Suprapubic skin (tissue), 3 donors: ENCODE measurements around the gene RSRP1.

ENCODE experiments used
- CTCF ChIP-seq, 2 donors: fragments of 200-600 bp in 1 of 2; fragments of 450-650 bp in 1 of 2; sonication (generic) in 1 of 2; IDR thresholded peaks; one replicate each; pipeline ENCODE4 v1.5.1; 2016 to 2019; ENCODE audit warnings: antibody characterized with exemption in 2 of 2, mild to moderate bottlenecking in 1 of 2, moderate library complexity in 1 of 2
- EP300 ChIP-seq: sonication (generic); formaldehyde crosslinking; IDR thresholded peaks from one replicate; pipeline ENCODE4 v1.6.1; 2017; ENCODE audit warnings: antibody characterized with exemption
- POLR2A ChIP-seq, 2 donors: fragments of 450-650 bp; IDR thresholded peaks; one replicate each; pipeline ENCODE4 v1.6.1; 2017; ENCODE audit warnings: antibody characterized with exemption in 2 of 2, mild to moderate bottlenecking in 2 of 2, moderate library complexity in 2 of 2

DNA sequence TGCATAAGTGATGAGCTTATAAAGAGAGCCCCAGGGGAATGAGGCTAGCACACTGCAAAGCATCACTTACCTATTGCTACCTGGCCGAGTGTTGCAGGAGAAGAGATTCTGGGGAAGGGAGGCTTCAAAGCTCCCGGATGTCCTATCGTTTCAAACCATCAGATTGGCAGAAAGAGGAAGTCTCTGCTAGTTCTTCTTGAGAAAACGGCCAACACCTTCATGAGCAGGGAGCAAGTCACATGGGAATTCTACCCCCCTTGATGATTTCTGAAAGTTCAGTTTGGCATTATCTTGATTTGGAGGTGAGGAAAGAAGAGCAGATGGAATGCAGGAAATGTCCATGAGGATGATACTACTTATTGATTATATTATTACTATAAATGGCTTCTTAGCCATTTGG is 31.1 kb downstream of the RSRP1 start:
- TF ChIP-seq POLR2A (IDR thresholded peaks at IDR 0.05) (no peak), CTCF (IDR thresholded peaks at IDR 0.05) (no peak), EP300 (no peak)
